Stimulated activated CD4-positive, alpha-beta T cell treated with anti-CD3 and anti-CD28 coated beads, Interleukin-4, amount 100 ng/mL, for 24 hours (primary cell): Measurements from ENCODE around the gene METTL13.
A peak's percentile ranks its signal among the peaks of the same experiment; 100 is the strongest.

Experiments
- DNase-seq: peaks from one replicate; pipeline ENCODE4 v3.0.0-alpha.2; 2020

METTL13 gene, protein sequence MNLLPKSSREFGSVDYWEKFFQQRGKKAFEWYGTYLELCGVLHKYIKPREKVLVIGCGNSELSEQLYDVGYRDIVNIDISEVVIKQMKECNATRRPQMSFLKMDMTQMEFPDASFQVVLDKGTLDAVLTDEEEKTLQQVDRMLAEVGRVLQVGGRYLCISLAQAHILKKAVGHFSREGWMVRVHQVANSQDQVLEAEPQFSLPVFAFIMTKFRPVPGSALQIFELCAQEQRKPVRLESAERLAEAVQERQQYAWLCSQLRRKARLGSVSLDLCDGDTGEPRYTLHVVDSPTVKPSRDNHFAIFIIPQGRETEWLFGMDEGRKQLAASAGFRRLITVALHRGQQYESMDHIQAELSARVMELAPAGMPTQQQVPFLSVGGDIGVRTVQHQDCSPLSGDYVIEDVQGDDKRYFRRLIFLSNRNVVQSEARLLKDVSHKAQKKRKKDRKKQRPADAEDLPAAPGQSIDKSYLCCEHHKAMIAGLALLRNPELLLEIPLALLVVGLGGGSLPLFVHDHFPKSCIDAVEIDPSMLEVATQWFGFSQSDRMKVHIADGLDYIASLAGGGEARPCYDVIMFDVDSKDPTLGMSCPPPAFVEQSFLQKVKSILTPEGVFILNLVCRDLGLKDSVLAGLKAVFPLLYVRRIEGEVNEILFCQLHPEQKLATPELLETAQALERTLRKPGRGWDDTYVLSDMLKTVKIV

DNA sequence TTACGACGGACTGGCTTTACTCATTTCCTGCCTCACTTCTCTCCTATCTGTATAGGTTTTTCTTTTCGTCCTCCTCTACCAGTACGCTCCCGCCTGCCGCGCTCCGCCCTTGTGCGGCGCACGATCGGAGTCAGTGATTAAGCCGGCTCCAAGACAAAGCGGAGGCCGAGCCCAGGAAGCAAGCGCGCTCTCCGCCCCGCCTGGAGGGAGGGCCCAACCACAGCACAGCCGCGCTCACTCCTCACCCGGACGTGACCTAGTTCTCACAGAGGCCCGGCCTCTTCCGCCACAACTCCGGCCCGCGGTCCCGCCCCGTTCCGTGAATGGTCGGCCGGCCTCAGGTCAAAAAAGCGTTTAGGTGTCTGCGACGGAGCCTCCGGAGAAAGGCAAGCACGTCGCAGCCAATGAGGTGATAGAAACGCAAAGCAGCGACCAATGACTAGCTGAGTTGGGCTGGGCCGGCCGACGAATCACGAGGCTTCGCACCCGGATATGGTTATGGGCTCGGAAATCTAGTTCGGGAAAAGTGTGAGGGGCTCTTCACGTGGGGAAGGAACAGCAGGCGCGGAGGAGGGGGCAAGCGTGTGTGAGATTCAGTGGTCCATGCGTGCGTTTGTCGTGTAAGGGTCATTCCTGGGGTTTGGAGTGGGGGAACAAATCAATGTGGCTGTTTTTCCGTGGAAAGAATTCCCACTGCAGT, at the start of gene METTL13:
Gene METTL13 (plus strand): TSS at position 485 of the 700 bp plus-strand sequence. CDS start 308 bp downstream, outside the sequence.
- peak; percentile 98 for DNase-seq

DNA sequence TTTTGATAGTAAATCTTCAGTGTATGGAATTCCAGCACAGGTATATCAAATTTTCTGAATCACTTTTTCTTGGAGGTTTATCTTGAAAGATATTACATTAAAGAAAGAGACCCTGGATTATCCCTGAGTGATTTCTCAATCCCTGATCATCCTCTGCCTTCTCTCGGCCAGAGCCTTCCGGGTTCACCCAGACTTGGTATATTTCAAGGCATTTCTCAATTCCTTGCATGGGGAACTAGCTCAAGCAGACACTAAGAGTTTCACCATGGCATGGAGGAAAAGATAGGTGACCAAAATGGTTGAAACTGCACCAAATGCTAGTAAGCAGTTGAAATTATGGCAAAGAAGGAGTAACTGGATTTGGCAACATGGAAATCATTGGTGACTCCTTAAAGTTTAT, 45.3 kb upstream of the METTL13 start:
- no peak for DNase-seq

DNA sequence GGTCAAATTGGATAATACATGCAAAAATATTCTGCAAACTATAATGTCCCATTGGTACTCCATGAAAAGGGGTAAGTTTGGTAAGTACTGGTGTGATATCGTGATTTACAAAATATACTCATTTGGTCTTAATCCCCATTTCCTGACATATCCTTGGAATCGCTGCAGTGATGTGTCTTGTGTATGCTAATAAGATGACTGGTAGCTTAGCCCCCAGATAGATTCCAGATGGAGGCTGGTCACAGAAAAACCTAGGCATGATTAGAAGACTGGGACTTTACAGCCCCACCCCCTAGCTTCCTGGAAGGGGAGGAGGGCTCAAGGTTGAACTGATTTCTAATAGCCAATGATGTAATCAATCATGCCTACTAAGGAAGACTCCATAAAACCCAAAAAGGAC, 42.5 kb upstream of the METTL13 start:
- DNase-seq, result no peak

DNA sequence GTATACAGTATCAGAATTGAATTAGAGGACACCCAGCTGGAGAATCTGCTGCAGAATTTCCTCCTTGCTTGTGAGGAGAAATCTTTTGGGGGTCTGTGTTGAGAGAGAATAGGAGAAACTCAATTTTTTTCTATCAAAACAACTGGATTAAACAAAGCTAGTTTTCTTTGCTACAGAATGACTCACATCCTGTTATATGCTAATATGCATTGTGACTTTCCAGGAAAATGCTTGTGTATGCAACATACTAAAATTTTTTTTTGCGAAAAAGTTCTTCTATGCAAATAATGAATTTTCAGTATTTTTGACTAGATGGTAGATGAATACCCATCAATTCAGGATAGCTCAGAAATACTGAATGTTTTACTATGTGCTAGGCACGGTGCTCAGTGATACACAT, 41.8 kb upstream of the METTL13 start:
- DNase-seq, result no peak

DNA sequence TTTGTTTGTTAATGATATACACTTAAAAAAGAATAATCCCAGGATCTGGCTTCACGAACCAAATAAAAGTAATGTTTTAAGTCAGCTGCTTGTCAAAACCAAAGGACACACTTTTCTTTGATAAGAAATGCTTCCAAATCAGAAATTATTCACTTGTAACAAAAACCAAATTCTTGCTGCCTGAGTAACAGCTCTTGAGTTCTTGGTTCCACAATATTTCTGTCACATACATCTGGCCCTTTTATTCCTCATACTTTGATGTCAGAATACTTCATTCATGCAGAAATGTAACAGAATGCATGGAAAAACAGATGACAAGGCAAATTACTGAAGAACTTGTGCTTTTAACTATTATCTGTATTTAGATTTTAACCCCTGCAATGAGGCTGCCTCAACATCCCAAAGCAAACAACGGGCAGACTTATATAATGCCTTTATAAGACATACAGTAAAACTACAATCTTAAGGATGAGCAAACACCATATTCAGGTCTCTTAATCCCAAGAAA, 41.0 kb upstream of the METTL13 start:
- no peak for DNase-seq

DNA sequence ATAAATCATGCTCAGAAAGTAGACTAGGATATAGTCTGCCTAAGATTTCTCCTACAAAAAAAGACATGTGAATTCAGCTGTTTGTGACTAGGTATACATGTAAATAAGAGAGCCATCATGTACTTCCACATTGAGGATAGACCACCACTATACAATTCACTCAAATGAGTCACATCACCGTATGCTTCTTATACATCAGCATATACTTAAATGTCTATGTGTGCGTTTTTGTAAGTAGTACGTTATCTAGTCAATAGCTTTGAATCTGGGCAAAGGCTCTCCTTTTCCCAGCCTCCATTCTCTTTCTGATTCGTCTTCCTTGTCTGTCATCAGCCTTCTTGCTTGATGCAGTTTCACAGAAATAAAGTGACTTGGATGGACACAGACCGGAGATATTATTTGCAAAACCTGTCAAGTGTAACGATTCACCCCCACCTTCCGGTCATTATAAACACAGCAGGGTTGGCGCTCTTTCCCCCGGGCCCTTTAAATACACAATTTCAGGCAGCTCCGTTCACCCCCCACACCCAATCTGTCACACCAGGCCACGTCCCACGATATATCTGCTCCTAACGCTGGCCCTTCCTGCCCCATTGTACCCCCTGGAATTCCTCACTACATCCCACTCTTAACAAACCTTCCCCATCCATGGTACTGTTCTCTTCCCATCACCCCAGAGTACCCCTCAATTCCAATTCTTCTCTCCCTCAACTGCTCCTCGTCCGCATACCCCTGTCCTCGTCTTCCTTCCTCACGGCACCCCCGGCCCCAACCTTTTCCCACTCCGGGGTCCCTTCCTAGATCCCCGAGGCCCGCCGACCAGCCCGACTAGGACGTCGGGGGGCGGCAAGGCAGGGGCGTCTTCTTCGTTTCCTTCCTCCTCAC, 40.2 kb upstream of the METTL13 start:
- DNase-seq, result peak; percentile 51

DNA sequence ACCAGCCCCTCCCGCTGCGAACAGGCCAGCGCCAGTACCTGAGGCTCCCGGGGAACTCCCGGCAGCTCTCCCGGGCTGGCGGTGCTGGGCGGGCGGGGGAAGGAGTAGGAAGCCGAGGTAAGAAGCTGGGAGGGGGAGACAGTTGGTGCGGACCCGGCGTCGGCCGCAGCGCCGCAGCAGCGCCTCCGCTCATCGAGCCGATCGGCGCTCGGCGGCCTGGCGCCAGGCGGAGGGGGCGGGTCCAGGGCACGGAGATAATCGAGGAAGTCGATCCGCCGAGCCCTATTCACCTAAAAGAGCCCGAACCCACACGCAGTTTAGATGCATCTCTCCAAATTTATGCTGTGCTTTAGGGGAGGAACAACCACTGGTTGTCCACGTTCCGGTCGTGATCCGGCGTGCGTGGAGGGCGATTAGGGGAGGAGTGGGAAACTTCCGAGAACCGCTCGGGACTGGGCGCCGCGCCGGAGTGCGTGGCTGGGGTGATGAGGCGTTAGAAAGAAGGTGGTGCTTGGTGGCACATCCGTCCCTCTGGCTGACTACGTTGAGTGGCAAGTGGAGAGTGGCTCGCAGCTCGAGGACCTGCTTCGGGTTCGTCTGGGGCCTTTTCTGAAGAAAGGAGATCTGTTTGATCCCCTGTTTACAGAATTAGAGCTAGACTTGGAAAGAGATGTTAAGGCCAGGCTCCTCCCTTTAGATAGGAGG, 39.4 kb upstream of the METTL13 start, which contains the start of gene VAMP4:
Gene VAMP4 (minus strand): TSS at position 194 of the 705 bp plus-strand sequence. CDS start 3,651 bp downstream, outside the sequence.
- DNase-seq, result peak; percentile 86

DNA sequence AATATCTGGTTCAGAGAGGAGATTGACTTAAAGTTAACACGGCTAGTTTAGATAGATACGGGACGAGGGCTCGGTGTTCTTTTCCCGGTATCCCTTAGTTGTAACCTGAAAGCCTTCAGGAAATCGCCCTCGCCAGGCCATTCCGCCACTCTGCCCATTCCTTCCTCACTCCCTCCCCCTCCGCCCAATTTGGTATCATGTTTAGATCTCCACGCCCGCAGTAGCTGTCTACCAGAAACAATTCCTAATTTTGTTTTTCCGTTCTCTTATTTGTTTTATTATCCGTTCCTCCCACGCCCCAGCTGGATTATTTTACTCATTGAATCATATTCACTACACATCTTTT, 38.9 kb upstream of the METTL13 start:
- peak; percentile 23 for DNase-seq

DNA sequence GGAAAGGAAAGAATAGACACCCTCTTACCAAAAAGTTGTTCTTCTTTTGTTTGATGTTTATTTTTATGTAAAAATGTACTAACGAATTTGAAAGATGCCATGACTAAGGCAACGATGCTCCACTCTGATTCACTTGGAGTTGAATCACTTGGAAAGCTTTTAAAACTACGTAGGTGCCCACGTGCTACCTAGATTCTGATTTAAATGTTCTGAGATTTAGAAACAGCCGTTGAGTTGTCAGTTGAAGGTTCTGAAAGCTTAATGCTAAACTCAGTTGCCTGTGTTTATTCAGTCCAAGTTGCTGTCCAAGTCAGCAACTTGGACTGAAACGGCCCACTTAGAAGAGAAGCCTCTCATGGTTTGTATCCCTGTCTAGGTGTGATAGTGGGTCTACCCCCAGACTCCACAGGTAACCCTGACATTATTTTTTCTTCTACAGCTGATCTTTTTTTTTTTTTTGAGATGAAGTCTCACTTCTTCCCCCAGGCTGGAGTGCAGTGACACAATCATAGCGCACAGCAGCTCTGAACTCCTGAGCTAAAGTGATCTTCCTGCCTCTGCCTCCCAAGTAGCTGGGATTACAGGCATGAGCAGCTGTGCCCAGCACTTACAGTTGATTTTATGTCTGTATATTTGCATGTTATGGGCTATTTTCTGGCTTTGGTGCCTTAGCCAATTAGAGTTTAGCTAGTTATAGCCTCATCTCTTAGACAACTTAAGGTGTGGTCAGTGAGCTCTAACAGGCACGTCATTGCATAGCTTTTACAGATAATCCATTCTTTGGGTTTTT, 38.2 kb upstream of the METTL13 start:
- DNase-seq, result peak; percentile 29

DNA sequence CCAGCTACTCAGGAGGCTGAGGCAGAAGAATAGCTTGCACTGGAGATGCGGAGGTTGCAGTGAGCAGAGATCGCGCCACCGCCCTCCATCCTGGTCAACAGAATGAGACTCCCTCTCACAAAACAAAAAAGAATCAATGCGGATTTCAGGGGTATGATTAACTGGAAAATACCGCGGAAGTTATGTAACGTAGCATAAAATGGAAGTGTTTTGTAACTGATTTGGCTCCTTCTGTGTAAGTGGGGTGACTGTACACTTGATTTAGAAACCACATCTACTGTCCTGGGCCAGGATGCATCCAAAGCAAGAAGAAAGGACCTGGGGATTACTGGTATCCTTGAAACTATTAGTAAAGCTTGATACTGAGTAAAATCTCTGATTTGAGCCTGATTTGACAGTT, 36.5 kb upstream of the METTL13 start:
- DNase-seq, result no peak

DNA sequence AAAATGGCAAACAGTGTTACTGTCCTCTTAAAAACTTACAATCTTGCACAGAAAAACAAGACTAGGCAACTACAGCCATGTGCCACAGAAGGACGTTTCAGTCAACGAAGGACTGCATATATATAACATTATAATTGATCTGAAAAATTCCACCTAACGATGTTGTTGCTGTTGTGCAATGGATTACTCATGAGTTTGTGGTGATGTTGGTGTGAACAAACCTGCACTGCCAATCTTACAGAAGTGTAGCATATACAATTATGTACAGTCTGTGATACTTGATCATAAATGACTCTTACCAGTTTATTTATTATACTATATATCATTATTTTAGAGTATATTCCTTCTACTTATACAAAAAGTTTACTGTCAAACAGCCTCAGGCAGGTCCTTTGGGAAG, 32.8 kb upstream of the METTL13 start:
- DNase-seq, result no peak

DNA sequence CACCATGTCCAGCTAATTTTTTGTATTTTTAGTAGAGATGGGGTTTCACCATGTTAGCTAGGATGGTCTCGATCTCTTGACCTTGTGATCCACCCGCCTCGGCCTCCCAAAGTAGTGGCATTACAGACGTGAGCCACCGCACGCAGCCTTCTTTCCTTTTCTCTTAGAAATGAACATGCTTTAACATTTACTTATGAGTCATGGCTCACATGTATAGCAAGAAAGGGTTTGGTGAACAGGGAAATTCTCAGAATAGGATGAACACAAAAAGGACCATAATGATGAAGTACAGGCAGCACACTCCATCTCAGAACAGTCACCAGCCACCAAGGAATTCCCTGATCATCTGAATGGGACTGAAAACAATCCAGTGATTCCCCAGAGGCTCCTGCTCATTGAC, 30.2 kb upstream of the METTL13 start:
- DNase-seq, result no peak

DNA sequence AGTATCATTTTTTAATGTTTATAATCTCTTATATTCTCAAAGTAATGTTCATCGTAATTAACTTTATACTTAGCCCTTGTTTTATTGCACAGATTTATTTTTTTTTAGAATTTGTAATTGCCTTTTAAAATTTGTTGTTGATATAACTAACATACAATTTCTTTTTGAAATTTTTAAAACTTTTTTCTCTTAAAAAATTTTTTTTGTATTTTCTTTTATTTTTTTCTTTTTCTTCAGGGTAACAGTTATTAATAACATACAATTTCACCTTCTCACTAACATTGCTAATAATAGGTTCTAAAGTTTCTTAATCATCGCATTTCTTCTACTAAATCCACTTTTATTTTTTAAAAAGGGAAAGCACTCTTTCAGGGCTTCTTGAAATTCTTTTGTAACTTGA, 28.3 kb upstream of the METTL13 start:
- DNase-seq, result no peak

DNA sequence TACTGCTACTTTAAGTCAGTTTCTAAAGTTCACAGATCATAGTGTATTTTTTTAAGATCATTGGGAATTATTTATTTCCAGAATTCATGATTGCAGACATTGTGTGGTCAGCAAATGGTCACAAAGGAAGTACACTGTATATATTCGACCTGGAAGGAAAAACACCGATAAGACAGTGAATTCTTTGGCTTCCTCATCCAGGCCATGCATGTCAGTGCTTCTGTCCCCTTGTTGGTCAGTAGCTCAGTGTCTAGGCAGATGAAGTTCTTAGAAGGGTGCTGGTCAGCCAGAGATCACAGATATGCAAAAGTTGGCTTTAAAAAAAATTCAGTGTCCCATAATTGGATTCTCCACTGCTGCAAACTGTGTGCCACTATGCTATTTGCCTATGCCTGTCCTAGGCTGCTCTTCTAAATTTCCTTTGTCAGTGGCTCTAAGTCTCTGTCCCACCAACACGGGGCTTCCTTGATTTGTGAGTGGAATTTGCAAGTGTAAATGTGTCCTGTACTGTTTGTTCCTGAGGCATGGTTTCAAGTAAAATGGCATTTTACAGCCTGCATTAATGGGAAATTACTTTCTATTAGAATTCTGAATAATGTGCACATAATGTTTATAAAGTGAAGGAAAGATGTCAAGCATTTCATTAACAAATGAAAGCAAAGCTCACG, 27.6 kb upstream of the METTL13 start:
- no peak for DNase-seq

DNA sequence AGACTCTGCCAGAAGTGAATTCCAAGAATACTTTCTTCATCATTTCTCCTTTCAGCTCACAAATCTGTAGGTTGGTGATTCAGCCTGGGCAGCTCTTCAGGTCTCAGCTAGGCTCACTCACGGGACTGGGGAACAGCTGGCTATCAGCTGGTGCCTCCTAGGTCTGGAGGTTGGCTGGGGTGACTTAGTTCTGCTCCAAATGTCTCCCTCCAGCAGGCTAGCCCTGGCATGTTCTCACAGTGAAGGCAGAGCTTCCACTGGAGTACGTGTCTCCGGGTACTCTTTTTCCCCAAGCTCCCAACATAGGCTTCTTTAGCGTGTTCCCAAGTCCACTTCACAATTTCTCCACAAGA, 27.1 kb upstream of the METTL13 start:
- DNase-seq, result no peak

DNA sequence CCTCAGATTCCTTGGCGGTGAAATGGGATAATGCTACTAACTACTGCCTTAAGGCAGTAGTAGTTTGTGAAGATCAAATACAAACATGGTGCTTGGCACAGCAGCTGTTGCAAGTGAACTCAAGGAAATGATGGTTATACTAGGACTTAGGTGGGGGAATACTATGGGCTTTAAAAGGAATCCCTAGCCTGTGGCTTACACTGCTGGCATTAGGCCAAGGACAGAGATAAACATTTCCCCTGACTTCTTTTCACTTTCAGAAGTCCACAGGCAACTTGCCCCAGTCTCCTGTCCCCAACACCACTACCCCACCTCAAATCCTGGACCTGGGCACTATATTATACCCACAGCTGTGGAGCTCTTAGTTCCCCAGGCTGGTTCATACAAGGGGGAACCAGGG, 26.5 kb upstream of the METTL13 start:
- no peak for DNase-seq

DNA sequence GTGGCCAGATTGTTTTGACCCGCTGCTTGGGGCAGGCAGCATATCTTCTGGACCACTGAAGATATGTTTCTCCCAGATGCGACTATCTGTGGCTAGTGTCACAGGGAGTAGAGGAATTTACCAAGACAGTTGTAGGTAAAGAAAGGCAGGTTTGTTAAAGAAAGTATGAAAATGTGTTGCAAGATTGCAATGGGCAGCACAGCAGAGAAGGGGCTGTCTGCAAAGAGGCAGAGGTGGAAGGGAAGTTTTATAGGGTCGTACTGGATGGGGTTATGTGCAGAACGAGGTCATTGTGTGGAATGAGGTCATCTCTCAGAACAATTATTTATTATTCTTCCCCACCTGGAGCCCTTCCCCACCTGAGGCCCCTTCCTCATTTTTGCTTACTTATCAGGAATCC, 24.6 kb upstream of the METTL13 start:
- DNase-seq, result no peak

DNA sequence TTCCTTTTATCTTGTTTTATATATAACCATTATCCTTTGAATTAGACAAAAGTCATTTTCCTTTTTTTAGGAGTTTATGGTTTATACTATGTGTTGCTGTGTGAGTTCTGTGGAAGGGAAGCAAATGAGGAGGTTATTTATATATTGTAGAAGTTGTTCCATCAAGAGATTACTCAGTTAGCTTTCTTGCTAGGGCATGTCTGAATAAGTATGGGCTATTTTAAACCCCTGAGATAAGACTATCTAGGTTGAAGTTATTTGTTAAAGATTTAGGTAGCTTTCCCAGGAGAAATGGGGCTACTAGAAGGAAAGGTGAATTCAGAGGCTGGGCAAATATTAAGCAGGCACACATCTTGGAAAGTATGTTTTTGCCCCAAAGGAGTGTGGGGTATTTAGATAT, 23.4 kb upstream of the METTL13 start:
- DNase-seq, result no peak

DNA sequence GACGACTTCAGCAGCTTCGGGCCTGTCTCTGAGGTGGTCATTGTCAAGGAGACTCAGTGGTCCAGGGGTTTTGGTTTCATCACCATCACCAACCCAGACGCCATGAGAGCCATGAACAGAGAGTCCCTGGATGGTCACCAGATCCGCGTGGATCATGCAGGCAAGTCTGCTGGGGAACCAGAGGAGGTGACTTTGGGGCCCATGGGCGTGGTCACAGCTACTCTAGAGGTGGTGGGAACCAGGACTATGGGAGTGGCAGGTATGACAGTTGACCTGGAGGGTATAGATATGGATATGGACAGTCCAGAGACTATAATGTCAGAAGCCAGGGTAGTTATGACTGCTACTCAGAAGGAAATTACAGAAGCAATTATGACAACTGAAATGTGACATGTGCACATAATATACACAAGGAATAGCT, 19.3 kb upstream of the METTL13 start:
- DNase-seq, result no peak

DNA sequence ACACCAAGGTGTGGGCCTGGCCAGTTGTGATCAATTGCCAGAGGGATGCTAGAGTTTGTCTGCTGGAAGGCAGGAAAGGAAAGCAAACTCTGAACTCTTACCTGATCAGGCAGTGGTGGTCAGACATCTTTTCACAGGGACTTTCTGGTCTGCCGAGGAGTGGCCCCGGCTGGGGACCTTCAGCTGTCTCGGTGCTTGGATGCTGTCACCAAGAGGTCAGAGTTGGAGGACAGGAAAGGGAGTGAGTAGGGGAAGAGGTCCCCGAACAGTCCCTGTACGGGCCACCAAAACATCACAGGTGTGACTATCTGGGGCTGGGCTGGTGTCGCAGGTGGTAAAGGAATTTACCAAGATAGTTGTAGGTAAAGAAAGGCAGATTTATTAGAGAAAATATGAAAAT, 17.7 kb upstream of the METTL13 start:
- no peak for DNase-seq

DNA sequence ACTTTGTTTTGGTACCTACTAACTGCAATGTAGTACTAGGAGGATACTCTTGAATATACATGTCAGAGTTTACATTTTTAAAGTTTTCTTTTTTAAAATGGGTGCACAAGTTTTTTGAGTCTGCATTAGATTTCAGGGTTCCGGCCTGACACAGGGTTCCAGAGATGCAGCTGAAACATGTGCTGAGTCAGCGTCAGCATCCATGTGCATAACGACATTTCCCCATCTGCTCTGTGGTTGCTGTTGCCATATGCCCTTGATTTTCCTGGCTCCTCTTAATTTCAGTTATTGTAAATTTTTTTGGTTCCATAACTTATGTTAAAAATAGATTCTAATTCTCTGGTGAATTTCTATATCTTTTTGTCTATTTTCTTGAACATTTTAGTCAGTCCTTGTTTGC, 12.3 kb upstream of the METTL13 start:
- DNase-seq, result no peak
